Gastrocnemius medialis (tissue), 4 donors: ENCODE data around the gene GSTM1.

Experiments used
- POLR2A ChIP-seq, 2 donors: fragments of 450-650 bp; IDR thresholded peaks; one replicate each; pipeline ENCODE4 v1.6.1; 2017; ENCODE audit warnings: antibody characterized with exemption in 2 of 2, mild to moderate bottlenecking in 2 of 2, moderate library complexity in 2 of 2
- TF ChIP-seq, protein P1 (sequence below), 5 experiments: fragments of 450-650 bp in 3 of 5; fragments of 200-600 bp in 2 of 5; sonication (generic) in 2 of 5; IDR thresholded peaks in 4 of 5; conservative IDR thresholded peaks in 1 of 5; 1 replicate in 4 of 5; 2 replicates in 1 of 5; pipeline ENCODE4 v1.5.1; 2016 to 2019; ENCODE audit warnings: antibody characterized with exemption in 5 of 5, mild to moderate bottlenecking in 3 of 5, moderate library complexity in 3 of 5

DNA sequence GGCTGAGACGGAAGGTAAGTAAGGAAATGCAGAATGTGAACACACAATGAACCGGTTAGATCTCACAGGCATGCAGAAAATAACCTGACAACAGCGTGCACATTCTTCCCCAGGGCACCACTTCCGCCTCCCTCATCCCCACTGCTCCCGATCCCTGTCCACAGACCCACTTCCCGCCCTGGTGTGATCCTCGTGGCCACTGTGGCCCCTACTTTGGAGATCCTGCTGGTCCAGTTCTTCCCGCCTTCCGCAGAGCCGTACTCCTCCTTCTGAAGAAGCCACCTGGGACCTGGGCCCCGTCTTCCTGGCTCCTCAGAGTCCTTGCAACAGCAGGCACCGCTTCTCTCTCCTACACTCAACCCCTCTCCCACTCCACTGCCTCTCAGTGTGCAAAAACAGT lies 33.1 kb upstream of the GSTM1 start:
- TF ChIP-seq, protein P1, sequence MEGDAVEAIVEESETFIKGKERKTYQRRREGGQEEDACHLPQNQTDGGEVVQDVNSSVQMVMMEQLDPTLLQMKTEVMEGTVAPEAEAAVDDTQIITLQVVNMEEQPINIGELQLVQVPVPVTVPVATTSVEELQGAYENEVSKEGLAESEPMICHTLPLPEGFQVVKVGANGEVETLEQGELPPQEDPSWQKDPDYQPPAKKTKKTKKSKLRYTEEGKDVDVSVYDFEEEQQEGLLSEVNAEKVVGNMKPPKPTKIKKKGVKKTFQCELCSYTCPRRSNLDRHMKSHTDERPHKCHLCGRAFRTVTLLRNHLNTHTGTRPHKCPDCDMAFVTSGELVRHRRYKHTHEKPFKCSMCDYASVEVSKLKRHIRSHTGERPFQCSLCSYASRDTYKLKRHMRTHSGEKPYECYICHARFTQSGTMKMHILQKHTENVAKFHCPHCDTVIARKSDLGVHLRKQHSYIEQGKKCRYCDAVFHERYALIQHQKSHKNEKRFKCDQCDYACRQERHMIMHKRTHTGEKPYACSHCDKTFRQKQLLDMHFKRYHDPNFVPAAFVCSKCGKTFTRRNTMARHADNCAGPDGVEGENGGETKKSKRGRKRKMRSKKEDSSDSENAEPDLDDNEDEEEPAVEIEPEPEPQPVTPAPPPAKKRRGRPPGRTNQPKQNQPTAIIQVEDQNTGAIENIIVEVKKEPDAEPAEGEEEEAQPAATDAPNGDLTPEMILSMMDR (IDR thresholded peaks at IDR 0.05 in 4 of 5, conservative IDR thresholded peaks at IDR 0.05 in 1 of 5): no peak
- no peak for TF ChIP-seq POLR2A (IDR thresholded peaks at IDR 0.05)
